GM19193 (cell line): ENCODE measurements around the gene TOX2.

Source experiments
- POLR2A ChIP-seq: IDR thresholded peaks from 4 replicates; pipeline ENCODE4 v1.6.1; 2011; ENCODE audit not compliant: insufficient read depth, insufficient read length; ENCODE audit errors: extremely low read depth

TOX2 gene

GRCh38 chr20:44018942-44019637, 104.4 kb downstream of the TOX2 start:
- TF ChIP-seq POLR2A, result no peak

- TF ChIP-seq POLR2A, result no peak
Observed at GRCh38 chr20:44019638-44020335, 105.1 kb downstream of the TOX2 start.

DNA sequence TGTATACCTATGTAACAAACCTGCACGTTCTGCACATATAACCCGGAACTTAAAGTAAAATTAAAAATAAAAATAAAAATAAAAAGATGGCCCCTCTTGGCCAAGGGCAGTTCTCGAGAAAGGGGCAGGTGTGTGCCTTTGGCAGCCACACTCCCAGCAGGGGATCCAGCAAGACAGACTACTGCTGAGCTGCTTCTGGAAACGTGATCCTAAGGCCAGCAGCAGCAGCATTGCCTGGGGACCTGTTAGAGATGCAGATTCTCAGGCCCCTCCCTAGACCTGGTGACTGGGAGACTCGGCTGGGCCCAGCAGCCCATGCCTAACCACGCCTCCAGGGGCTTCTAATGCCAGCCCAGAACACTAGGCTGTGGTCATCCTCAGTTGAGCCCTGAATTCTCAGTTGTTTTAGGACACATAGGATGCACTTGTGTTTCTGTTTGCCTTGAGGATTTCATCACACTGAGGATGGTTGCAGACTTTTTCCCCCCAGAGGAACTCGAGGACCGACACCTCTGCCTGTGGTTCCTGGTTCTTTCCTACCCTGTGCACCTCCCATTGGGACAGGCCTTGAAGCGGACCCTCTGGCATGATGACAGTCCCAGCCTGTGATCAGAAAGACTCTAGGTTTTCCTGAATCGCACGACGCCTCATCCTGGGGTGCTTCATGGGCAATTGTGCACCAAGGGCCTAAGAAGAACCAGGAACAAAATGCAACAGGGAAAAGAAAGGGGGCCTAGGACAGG, 105.9 kb downstream of the TOX2 start:
- no peak for TF ChIP-seq POLR2A

DNA sequence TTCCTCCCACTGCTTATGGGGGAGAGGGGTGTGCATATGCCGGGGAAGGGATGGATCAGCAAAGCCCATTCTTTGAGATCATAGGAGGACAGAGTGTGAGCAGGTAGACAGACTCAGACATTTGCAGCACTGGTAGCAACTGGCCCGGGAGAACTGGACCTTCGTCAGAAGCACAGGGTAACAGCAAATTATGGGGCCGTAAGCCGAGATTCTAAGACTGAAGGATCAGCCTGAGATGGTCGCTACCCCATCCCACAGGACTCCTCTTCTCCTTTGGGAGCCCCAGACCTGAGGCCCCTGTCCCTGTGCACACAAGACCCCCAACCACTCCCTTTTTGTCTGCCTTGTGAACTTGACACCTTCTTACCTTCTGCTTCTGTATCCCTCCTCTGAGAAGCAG, 106.5 kb downstream of the TOX2 start:
- no peak for TF ChIP-seq POLR2A

DNA sequence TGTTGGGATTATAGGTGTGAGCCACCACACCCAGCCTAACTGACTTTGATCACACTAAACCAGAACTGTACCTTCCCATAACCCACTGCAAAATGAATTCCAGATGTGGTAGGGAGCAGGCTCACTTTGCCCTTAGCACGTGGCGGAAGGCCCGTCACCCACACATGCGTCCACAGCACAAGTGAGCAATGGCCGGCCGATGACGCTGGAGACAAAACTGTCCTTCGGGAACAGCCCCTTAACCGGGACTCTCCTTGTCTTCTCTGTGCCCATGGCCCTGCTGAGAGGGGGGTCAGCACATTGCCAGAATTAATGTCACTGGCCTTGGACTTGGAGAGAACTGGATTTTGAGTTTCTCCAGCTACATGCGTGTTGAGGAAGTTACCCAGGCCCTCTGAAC, 107.2 kb downstream of the TOX2 start:
- TF ChIP-seq POLR2A, result no peak

- TF ChIP-seq POLR2A, result no peak
Observed at GRCh38 chr20:44022464-44022863, 107.8 kb downstream of the TOX2 start.

- TF ChIP-seq POLR2A, result no peak
Observed at GRCh38 chr20:44023515-44024371, 109.1 kb downstream of the TOX2 start.

GRCh38 chr20:44024820-44025580, 110.3 kb downstream of the TOX2 start:
- no peak for TF ChIP-seq POLR2A

GRCh38 chr20:44025756-44026155, 111.1 kb downstream of the TOX2 start:
- TF ChIP-seq POLR2A, result no peak

DNA sequence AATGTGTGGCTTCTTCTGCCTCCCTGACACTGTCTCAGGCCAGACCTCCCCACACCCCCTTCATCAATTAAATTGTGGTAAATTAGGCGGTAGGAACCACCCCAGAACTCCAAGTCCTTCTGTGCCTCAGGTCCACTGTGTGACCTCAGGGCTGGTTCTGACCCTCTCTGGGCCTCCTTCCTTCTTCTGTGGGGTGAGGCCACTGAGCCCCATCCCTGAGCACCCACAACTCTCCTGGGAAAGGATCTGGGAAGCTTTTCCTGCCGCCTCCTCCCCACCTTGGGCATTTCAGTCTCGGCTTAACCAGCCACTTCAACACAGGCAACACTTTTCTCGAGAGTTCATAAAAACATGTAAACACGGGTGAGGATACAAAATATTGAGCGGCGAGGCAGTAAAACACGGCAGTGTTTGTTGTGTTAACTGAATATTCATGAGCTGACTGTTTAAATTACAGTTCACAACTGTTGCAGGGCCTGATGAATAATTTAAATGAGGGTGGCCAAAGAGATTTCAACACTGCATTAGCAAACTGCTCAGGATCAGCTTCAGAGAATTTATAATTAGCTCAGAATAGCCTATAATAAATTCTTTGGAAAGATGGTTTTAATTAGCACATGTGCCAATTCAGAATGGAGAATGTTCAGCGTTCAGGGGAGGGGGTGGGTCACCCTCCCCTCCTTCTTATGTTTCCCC, 112.1 kb downstream of the TOX2 start:
- TF ChIP-seq POLR2A, result no peak

DNA sequence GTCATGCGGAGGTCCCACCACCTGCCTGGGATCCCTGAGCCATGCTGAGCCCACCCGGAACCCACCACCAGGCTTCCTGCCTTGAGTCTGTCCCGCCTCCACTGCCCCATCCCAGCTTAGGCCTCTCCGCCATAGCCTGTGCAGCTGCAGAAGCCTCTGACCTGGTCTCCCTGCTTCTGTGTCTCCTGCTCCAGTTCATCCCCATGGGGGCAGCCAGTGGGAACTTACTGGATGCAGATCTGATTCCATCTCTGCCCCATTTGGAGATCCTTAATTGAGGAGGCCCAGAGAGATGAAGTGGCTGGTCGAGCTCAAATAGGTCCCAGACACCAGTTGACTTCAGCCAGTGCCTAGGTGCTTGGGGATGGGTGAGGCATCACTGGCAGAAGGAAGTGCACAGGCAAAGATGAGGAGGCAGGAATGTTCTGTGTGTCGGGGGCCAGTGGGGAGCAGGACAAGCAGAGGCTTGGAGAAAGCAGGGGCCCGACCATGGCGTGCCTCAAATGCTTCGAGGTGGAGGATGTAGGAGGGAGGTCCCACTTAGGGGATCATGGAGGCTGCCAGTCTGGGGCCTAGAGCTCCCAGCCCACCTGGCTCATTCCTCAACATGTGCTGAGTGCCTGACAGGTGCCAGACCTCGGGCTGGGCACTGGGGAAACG, 112.8 kb downstream of the TOX2 start:
- TF ChIP-seq POLR2A, result no peak

DNA sequence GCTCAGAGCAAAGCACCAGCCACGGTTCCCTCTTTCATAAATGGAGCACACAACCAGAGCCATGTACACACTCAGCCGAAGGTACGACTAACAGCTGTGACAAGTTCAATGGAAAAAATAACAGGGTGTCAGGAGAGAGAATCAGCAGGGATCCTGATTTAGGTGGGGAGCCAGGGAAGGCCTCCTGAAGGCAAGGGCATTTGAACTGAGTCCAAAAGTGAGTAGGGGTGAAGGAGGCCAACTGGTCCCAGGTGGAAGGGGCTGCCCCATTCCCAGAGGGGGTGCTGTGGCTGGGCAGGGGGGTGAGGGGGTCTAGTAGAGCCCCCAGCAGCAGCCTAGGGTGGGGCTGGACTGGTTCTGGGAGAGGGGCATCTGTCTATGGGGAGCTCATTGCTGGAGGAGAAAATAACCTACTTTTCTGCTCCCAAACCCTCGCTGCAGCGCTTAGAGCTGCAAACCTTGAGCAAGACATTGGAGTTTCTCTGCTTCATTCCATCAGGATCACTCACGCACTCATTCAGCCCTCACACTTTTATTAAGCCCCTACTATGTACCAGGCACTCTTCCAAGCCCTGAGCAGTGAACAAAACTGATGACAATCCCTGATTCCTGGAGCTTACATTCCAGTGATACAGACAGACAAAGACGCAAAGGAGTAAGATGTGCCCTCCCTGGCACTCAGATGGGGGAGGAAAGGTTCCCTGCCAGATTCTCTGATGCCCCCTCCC, 113.5 kb downstream of the TOX2 start:
- no peak for TF ChIP-seq POLR2A

DNA sequence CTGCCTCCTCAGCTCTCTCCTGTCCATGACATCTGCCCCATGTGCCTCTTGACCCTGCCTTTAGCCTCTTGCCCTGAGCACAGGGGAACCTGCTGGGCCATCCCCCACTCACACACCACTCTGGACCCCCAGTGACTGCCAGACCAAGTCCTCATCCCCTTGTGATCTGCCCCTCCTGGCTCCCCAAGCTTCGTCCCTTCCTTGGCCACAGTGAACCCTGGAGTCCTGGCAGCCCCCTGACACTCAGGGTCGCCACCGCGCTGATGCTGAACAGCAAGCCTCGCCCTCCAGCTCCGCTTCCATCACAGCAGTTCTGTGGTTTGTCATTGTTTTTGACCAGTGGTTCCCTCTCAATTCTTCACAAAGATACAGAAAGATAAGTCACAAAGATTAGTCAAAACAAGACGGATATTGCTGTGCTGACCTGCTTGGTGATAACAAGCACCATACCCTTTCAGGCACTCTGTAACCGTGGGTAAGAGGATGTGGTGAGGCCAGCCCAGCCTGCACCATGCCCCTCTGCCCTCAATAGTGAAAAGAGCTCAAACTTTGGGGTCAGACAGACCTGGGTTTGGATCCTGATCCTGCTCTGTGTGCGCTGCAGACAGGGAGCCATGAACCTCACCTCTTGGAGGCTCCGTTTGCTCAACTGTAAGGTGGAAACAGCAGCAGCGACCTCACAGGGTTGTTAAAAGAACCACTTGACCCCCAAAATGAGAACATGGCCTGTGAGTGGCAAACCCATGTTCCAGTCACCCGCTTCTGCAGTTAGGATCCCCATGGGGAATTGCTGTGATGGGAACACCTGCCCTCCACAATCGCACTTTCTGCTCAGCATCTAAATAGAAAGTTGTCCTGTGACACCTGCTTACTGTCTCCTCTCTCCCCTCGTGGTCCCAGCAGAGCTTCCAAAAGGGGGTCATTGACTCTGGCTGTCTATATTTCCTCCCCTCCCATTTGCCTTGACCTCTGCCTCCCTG, 114.5 kb downstream of the TOX2 start:
- no peak for TF ChIP-seq POLR2A
